ENCODE measurements around the gene PNPLA2. TPM values are rescaled to one million over a fixed set of nuclear protein-coding genes. Genes with fewer than 3 reads are reported as not detected.

The PNPLA2 gene
- total RNA-seq, 1 donor from 2014 or later: 2.6 TPM

- Histone ChIP-seq H3K79me2 (ENCODE audit: low read depth) (peaks cover 30% of the 10 kb centered on the region), H3K4me3 (no peak overlapping the region), H3F3A (ENCODE audit: low read depth) (peaks cover 36% of the 10 kb centered on the region), H3K27ac (no peak overlapping the region), H3K9ac (no peak overlapping the region), H3K4me2 (no peak overlapping the region), H2AFZ (replicated peaks) (no peak overlapping the region), H3K36me3 (no peaks in the 10 kb centered on the region), H3K4me1 (peaks cover 27% of the 10 kb centered on the region), H3K9me3 (ENCODE audit: low read depth) (no peaks in the 10 kb centered on the region), H4K20me1 (ENCODE audit: low read depth) (peaks cover 37% of the 10 kb centered on the region), H3K27me3 (no peaks in the 10 kb centered on the region)
- DNase-seq (ENCODE audit: low spot score): no peak
- Mint-ChIP-seq H3K4me1 (peaks cover 34% of the 10 kb centered on the region), H3K9me3 (no peaks in the 10 kb centered on the region), H3K27me3 (ENCODE audit: insufficient read depth, low read depth) (peaks cover 6% of the 10 kb centered on the region), H3K4me3 (peak overlapping the region; percentile 29), H3K27ac (no peak overlapping the region), H3K36me3 (peaks cover 3% of the 10 kb centered on the region)
- TF ChIP-seq, protein P1, sequence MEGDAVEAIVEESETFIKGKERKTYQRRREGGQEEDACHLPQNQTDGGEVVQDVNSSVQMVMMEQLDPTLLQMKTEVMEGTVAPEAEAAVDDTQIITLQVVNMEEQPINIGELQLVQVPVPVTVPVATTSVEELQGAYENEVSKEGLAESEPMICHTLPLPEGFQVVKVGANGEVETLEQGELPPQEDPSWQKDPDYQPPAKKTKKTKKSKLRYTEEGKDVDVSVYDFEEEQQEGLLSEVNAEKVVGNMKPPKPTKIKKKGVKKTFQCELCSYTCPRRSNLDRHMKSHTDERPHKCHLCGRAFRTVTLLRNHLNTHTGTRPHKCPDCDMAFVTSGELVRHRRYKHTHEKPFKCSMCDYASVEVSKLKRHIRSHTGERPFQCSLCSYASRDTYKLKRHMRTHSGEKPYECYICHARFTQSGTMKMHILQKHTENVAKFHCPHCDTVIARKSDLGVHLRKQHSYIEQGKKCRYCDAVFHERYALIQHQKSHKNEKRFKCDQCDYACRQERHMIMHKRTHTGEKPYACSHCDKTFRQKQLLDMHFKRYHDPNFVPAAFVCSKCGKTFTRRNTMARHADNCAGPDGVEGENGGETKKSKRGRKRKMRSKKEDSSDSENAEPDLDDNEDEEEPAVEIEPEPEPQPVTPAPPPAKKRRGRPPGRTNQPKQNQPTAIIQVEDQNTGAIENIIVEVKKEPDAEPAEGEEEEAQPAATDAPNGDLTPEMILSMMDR (IDR thresholded peaks at IDR 0.05): no peak
- TF ChIP-seq EZH2 (IDR thresholded peaks at IDR 0.05) (no peak), EZH2phosphoT487 (IDR thresholded peaks at IDR 0.05) (no peak)
Observed at GRCh38 chr11:779955-780532, 38.7 kb upstream of the PNPLA2 start.

- TF ChIP-seq, protein P1 (IDR thresholded peaks at IDR 0.05): no peak
- no peak for TF ChIP-seq EZH2phosphoT487 (IDR thresholded peaks at IDR 0.05)
- TF ChIP-seq EZH2 (IDR thresholded peaks at IDR 0.05): no peak
Observed at GRCh38 chr11:782264-783174, 36.2 kb upstream of the PNPLA2 start.

GRCh38 chr11:783581-784015, 35.1 kb upstream of the PNPLA2 start:
- H3K4me3 ChIP-seq: peak overlapping the region; percentile 1
- H4K20me1 ChIP-seq (ENCODE audit: low read depth): peaks cover 23% of the 10 kb centered on the region
- H3K9ac ChIP-seq: no peak overlapping the region
- H3K27ac Mint-ChIP-seq: peak overlapping the region; percentile 43
- peak overlapping the region; percentile 54 for H3K4me2 ChIP-seq
- peaks cover 11% of the 10 kb centered on the region for H3K27me3 Mint-ChIP-seq (ENCODE audit: insufficient read depth, low read depth)
- no peak overlapping the region for H3K27ac ChIP-seq
- H3K79me2 ChIP-seq (ENCODE audit: low read depth): peaks cover under 1% of the 10 kb centered on the region
- H3K9me3 Mint-ChIP-seq: no peaks in the 10 kb centered on the region
- no peak overlapping the region for H2AFZ ChIP-seq (replicated peaks)
- no peaks in the 10 kb centered on the region for H3K27me3 ChIP-seq
- peaks cover 28% of the 10 kb centered on the region for H3F3A ChIP-seq (ENCODE audit: low read depth)
- TF ChIP-seq, protein P1 (IDR thresholded peaks at IDR 0.05): peak; percentile 83
- TF ChIP-seq EZH2 (IDR thresholded peaks at IDR 0.05) (peak; percentile 20), EZH2phosphoT487 (IDR thresholded peaks at IDR 0.05) (no peak)
- no peaks in the 10 kb centered on the region for H3K9me3 ChIP-seq (ENCODE audit: low read depth)
- DNase-seq (ENCODE audit: low spot score): peak; percentile 94
- H3K36me3 Mint-ChIP-seq: peaks cover 2% of the 10 kb centered on the region
- peak overlapping the region; percentile 71 for H3K4me3 Mint-ChIP-seq
- H3K4me1 ChIP-seq: peaks cover 11% of the 10 kb centered on the region
- H3K4me1 Mint-ChIP-seq: peaks cover 23% of the 10 kb centered on the region
- no peaks in the 10 kb centered on the region for H3K36me3 ChIP-seq

More at GRCh38 chr11:782264-783174, 36.2 kb upstream of the PNPLA2 start:
- H3K27me3 ChIP-seq: no peaks in the 10 kb centered on the region
- Mint-ChIP-seq H3K9me3 (no peaks in the 10 kb centered on the region), H3K4me1 (peaks cover 23% of the 10 kb centered on the region), H3K36me3 (peaks cover 2% of the 10 kb centered on the region), H3K27ac (no peak overlapping the region), H3K4me3 (peak overlapping the region; percentile 41), H3K27me3 (ENCODE audit: insufficient read depth, low read depth) (peaks cover 11% of the 10 kb centered on the region)
- no peaks in the 10 kb centered on the region for H3K9me3 ChIP-seq (ENCODE audit: low read depth)
- H3K79me2 ChIP-seq (ENCODE audit: low read depth): peaks cover 11% of the 10 kb centered on the region
- H3K4me2 ChIP-seq: peak overlapping the region; percentile 54
- H3K9ac ChIP-seq: no peak overlapping the region
- peaks cover 11% of the 10 kb centered on the region for H3K4me1 ChIP-seq
- H3K27ac ChIP-seq: no peak overlapping the region
- H4K20me1 ChIP-seq (ENCODE audit: low read depth): peaks cover 25% of the 10 kb centered on the region
- H3K4me3 ChIP-seq: no peak overlapping the region
- H3F3A ChIP-seq (ENCODE audit: low read depth): peaks cover 30% of the 10 kb centered on the region
- no peak overlapping the region for H2AFZ ChIP-seq (replicated peaks)
- no peaks in the 10 kb centered on the region for H3K36me3 ChIP-seq
- no peak for DNase-seq (ENCODE audit: low spot score)
